Amygdala (tissue), 56 donors: Measurements from ENCODE around the gene NADSYN1.
A peak's percentile ranks its signal among the peaks of the same experiment; 100 is the strongest.

Experiments used
- DNase-seq, 56 donors: peaks; one replicate each; lab custom pipeline; 2025; lab: John Stamatoyannopoulos, UW

The NADSYN1 gene

DNA sequence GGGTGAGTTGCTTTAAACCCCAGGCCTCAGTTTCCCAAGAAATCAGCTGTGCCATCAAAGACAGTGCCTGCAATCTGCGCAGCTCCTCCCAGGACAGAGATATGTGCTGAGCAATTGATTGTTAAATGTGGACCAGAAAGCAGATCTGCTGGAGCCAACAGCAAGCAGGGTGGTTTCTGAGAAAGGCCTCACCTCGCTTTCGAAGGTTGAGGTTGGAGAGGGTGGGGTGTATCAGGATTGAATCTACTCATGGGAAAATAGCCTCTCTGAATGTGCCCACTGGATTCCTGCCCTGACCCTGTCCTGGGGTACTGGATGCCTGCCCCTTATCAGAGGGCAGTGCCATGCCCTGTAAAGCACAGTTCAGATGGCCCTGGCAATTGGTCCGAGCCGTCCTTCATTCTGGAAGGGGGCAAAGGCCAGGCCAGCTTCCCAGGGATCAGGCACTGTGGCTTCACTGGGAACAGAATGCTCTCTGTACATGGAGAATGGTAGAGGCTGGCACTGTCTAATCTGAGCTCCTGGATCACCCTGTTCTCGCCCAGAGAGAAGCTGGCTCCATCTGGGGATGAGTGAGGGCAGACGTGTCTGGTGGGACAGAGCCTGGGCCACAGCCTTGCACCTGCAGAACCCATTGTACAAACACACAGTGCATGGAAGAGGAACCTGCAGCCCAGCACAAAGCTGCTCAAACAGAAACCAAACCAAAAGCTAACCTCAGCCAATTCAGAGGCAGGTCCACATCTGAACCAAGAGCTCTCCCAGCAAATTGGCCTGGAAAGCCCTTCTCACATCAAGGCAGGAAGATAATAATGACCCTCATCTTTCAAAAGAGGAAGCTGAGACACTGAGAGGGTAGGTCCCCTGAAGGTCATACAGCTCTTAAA, 20.0 kb upstream of the NADSYN1 start:
- peak in 37 of 56 donors; percentile 21 to 79 (median 49) for DNase-seq

DNA sequence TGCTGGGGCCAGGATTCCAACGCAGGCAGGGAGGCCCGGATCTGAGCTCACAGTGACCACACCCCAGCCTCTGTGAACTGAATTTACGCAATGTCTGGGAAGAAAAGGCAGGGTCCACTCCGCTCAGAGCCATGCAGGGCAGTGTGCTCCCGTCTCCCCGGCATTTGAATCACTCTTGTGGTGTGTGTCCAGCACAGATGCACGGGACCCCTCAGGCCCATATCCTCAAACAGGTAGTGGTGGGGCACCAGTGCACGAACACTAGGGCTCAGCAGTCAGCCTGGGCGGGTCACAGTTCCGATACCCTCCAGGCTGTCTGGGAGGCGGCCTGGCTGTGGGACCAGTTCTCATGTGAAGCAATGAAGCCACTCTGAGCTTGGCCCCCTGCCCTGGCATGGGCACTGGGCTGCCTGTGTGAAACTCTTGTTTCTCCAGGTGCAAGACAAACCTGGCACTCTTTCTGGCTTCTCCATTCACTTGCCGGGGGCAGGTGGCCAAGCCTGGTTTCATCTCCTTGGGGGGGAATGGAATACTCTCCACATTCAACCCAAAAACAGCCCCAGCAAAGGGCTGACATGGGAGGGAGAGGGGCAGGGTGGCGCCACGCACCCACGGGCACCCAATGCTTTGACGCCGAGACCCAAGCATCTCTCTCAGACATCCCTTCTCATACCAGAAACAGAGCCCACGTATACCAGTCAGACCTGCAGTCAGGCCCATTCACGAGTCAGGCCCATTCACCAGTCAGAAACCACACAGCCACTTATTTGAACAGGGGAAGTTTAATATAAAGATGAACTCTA, 19.2 kb upstream of the NADSYN1 start:
- DNase-seq = peak in 3 of 56 donors; percentile 21 to 31 (median 22)

DNA sequence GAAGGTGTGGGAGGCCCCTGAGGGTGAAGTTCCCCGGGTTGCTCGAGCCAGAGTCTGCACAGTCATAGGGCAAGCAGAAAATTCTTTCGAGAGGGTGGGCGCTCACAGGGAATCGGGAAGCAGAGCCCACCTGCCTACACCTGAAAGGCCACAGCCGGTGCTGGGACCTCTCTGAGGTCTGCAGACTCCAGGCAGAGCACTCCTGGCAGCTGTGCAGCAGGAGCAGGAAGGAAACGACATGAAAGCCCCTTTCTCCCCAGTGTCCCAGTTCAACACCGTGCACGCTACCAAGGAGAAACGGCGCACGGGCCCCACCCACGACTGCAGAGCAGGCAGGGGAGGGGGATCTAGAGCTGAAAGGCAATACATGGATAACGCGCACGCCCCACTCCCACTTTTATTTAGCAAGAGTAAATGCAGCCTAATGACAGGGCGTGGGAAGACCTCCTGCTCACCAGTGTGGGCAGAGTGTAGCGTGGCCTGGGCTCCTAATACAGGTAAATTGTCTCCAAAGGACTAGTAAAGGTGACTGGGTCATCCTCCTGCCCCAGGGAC, 18.4 kb upstream of the NADSYN1 start:
- DNase-seq = no peak

DNA sequence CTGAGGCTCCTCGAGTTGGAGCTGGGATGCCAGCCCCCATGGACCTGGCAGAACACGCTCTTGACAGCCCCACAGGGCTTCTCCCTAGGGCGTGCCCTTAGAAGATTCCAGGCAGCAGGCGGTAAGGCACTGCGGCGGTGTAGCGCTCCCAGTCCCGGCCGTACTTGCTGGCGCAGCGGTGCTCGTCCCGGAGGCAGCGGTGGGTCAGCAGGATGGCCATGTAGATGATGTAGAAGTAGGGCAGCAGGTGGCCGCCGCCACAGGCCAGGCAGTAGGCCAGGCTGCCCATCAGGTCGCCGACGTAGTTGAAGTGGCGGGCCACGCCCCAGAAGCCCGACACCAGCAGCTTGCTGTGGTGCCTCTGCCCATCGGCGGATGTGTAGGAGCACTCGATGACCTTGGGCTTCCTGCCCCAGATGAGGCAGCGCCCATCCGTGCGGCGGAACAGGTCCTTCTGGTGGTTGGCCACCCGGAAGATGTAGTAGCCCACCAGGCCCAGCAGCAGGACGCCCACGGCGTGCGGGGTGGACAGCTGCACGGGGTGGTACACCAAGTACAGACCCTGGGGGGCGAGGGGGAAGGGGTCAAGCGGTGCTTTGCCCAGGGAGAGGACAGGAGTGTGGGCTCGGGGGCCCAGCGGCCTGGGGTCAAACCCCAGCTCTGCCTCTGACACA, 17.6 kb upstream of the NADSYN1 start:
- no peak for DNase-seq

DNA sequence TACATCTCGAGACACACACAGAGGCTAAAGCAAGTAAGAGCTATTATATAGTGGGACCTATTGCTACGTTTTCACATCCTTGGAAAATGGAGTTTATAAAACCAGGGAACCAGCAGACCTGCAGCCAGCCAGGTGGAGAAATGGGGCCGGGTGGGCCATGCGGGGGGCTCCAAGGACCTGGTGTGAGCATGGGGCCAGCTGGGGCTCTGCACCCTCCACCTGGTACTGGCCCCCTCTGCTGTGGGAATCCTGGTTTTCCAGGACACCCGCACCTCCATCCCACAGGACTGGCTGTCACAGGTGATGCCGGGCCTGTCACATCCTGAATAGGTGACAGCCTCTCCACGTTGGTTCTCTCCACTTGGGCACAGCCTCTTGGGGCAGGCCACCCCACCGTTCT, 16.1 kb upstream of the NADSYN1 start:
- DNase-seq = no peak

DNA sequence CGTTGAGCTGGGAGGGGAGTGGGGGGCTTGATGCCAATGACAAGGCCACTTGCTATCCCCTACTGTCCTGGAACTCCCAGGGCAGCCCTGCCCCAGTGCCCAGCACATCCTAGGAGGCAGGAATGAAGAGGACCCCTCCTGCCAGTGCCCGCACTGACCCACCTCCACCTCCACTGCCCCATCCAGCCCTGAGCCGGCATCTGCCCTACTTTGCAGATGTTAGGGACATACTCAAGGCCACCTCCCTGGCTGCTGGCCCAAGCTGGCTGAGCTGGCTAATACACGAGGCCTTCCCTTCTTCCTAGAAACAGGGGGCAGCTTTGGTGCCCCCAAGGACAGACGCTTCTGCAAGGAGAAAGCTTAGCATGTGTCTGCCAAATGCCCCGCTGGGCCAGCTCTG, 15.6 kb upstream of the NADSYN1 start:
- no peak for DNase-seq

DNA sequence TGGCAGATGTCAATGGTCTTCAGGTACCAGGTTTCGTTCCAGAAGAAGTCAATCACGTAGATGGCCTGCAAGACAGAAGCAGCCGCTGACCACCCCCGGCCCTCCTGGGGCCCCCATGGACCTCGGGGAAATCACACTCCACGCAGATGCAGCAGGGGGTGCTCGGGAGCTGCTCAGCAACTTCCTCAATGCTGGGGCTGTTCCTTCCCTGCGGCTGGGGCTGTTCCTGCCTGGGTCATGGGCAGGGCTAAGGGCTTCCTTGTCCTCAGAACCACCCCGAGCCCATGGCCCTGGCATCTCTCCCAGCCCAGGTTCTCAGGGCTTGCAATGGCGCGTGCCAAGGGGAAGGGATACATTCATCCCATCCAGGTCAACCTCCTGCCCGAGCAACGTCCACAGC, 15.1 kb upstream of the NADSYN1 start:
- no peak for DNase-seq

DNA sequence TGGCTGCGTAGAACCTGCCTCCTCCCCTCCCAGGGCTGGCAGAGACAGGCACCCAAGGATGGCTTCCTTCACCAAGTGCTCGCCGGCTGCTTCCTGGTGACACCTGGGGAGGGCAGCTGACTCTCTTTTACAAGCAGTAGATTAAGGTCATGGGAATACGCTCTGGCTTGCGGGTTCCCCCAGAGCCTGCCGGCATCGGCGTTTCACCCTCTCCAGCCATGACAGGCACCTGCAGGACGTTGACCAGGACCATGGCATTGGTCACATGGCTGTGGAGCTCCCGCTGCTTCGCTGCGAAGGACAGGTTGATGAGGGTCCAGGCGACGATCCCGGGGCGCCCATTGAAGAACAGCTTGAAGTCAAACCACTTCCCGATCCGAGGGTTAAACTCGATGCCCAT, 14.4 kb upstream of the NADSYN1 start:
- no peak for DNase-seq

DNA sequence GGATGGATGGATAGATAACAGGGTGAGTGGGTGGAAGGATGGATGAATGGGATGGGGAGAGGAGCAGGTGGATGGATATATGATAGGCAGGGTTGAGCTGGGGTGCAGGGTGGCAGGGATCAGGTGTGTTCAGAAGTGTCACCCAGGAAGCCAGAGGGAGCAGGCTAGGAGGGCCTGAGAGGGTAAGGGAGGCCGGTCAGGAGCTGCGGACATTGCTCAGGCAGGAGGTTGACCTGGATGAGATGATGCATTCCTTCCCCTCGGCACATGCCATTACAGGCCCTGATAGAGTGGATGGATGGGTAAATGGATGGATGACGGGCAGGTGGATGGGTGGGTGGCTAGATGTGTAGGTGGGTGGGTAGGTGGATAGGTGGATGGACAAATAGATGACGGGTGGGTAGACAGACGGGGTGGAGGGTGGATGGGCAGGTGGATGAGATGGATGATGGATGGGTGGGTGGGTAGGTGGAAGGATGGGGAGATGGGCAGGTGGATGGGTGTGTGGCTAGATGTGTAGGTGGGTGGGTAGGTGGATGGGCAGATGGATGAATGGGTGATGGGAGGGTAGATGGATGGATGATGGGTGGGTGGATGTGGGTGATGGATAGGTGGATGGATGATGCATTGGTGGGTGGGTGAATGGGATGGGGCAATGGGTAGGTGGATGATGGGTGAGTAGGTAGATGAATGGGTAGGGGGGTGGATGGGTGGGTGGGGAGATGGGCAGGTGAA, 12.8 kb upstream of the NADSYN1 start:
- DNase-seq = no peak

DNA sequence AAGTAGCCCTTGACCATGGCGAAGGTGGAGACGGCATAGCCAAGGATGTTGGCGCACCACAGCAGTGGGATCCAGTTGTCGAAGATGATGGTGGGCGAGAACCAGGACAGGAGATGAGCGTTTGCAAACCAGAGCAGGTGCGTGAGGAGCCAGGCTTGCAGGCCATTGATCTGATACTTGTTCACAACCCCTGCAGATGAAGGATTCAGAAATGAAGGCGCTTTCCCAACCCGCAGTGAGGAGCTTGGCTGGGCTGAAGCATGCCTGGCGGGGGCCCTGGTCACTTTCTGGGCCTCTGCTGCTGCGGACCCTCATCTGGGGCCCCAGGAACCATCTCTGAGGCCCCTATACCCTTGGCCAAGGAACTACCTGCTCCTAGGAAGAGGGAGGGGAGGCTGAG, 11.8 kb upstream of the NADSYN1 start:
- DNase-seq = no peak

DNA sequence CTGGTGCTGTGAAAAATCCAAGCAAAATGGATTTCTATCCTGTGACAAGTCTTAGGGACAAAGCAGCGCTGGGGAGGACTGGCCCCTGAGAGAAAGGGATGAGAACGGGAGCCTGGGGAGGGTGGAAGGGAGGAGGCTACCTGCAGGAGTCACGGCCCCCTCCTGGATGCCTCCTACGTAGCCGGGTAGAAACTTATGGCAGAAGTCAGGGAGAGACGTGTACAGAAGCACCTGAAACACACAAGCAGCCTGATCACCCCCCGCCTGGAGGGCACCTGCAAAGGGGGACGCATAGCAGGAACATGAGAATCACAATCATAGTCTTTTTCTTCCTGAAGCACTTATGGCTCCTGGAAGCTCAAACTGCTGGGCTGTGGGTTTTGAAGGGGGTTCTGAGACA, 10.9 kb upstream of the NADSYN1 start:
- DNase-seq = no peak

DNA sequence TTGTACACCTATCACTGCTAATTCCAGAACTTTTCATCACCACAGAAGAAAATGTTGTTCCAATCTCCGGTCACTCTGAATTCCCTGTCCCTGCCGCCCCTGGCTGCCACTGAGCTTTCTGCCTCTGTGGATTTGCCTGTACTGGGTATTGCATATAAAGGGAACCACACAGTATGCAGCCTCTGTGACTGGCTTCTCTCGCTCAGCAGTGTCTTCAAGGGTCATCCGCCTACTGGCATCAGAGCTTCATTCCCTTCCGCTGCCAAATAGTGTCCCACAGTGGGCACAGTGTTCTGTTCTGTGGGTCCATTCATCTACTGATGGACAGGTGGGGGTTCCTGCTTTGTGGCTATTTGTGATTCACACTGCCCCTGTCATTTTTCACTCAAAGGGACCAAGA, 10.1 kb upstream of the NADSYN1 start:
- peak in 3 of 56 donors; percentile 29 to 37 (median 32) for DNase-seq

DNA sequence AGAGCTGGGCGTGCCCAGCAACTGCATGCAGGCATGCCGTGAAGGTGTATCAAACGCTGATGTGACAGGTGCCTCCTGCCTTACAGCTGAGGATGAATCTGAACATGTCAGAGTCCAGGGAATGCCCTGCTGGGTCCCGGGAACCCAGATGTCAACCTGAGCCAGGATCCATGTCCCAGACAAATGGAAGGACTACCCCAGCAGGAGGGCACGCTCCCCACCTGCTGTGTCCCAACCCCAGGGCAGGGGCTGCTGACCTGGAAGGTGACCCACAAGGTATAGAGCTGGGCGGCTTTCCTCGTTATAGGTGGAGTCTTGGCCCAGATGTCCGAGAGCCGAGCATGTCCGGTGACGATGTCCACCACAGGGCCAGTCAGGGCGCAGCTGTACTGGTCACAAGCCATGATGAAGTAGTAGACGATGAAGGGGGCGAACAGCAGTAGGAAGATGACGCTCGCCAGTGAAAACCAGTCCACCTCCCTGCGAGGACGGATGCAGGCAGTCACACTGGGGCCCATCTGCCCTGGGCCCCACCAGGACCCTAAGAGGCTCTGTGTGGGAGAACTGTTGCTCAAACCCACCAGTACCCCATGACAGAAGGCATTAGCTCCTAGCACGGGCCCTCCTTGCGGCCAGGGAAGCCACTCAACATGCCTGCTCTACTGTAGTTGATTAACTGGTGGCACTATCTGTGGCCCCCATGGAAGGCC, 9.1 kb upstream of the NADSYN1 start:
- no peak for DNase-seq

DNA sequence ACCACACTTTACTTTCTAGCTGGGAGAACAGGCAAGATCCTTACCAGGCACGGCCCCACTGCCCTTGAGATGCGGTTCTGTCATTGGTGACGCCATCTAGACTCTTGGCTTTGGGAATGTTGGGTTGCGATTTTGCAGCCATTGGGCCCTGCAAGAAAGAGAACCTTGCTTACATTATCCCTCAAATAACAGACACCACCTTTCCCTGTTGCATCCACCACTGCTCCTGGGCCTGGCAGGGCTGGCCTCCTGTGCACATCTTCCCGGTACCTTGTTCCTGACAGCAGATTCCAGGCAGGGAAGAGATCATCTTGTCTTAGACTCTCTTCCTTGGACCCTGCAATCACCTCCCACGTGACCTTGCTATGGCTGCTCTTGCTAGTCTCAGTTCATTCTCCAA, 8.2 kb upstream of the NADSYN1 start:
- no peak for DNase-seq

DNA sequence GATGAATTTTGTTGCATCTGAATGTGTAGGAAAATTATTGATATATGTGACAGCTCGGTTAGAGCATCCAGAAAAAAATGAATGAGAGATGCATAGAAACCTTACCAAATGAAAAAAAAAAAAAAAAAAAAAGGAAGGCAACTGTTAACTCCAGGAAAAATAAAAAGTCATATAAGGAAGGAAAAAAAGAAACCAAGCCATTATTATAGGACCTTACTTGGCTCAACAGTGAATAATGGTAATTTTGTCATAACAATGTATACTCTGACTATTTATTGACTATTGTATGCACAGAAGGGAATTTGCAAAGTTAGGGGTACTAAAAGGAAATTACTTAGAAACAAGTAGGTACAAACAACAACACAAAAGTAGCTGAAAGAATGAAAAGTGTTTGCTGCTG, 6.9 kb upstream of the NADSYN1 start:
- DNase-seq = no peak

DNA sequence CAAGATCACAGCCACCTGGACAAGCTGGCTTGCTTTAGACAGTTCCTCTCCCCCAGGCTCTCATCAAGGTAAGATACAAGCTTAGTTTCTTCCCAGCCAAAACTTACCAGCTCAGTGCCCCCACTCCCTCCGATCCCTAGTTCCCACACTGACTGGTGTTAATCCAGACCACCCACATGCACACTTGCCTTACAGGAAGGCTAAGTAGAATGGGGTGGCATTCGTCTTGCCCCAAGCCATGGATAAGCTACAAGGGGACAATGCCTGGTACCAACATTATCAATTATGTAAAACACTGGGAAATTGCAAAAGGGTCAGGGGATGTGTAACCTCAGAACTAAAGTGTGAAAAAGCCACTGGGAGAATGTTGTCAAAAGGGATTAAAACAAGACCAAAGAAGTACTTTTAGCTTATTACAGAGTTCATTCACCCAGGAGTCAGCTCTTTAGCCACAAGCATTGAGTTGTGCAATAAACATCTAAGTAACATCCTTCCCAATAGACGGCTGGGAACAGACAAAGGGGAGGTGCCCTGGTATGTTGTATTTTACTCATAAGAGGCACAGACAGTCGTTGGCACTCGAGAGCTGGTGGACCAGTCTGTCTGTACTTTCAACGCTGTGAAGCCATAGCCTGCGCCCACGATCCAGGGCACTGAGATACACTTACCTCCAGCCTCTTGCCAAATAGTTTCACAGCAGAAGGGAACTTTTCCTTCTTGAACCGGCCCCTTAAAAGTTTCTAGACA, 5.9 kb upstream of the NADSYN1 start:
- DNase-seq = peak in 1 of 56 donors; percentile 28

DNA sequence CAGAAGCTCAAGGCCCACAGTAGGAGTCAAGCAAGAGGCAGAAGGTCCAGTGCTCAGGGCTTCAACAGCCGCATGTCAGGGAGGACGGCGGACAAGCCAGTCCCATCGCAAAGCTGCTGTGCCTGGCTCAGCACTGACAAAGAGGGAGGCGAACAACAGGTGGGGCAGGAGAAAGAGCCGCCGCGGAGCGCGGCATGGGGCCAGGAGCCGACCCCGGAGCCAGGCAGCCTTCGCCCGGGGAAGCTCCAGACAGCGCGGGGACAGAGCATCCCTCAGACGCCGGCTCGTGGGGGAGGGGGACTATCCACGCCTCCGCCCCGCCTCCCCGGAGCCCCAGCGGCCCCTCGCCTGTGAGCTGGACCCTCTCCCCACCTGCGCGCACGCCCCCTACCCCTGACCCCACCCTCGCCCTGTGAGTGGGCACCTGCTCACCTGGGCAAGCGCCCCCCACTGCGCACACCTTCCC, 5.2 kb upstream of the NADSYN1 start:
- peak in 11 of 56 donors; percentile 24 to 81 (median 54) for DNase-seq
